Neural progenitor cell (in vitro differentiated cells): ENCODE results near the gene IL26. TPM values are rescaled to one million over a fixed set of nuclear protein-coding genes. Genes with fewer than 3 reads are reported as not detected.

Experiments used
- DNase-seq: peaks from one replicate; pipeline ENCODE4 v3.0.0-alpha.2; 2016; ENCODE audit warnings: low spot score
- H2AFZ ChIP-seq: fragments of 200-600 bp; sonication (generic); replicated peaks from 2 replicates; pipeline ENCODE4 v1.6.1; 2016; ENCODE audit warnings: antibody characterized with exemption
- H3F3A ChIP-seq: fragments of 200-600 bp; sonication (generic); 2 replicates; pipeline ENCODE4 v1.6.1; 2016; ENCODE audit warnings: antibody characterized with exemption, low read depth
- H3K27ac ChIP-seq: fragments of 200-600 bp; sonication (generic); 2 replicates; pipeline ENCODE4 v1.5.1; 2016; ENCODE audit warnings: mild to moderate bottlenecking
- H3K27me3 ChIP-seq: fragments of 200-600 bp; sonication (generic); 2 replicates; pipeline ENCODE4 v1.6.1; 2016; ENCODE audit warnings: mild to moderate bottlenecking, moderate library complexity
- H3K36me3 ChIP-seq: fragments of 200-600 bp; sonication (generic); 2 replicates; pipeline ENCODE4 v1.5.1; 2016
- H3K4me1 ChIP-seq: fragments of 200-600 bp; sonication (generic); 2 replicates; pipeline ENCODE4 v1.6.1; 2016; ENCODE audit warnings: mixed run types
- H3K4me2 ChIP-seq: fragments of 200-600 bp; sonication (generic); 2 replicates; pipeline ENCODE4 v1.6.1; 2016
- H3K4me3 ChIP-seq: fragments of 200-600 bp; sonication (generic); 2 replicates; pipeline ENCODE4 v1.5.1; 2016
- H3K79me2 ChIP-seq: fragments of 200-600 bp; sonication (generic); 2 replicates; pipeline ENCODE4 v1.6.1; 2016; ENCODE audit warnings: low read depth
- H3K9ac ChIP-seq: fragments of 200-600 bp; sonication (generic); 2 replicates; pipeline ENCODE4 v1.6.1; 2016
- H3K9me3 ChIP-seq: fragments of 200-600 bp; sonication (generic); 2 replicates; pipeline ENCODE4 v1.5.1; 2016; ENCODE audit warnings: low read depth
- H4K20me1 ChIP-seq: fragments of 200-600 bp; sonication (generic); 2 replicates; pipeline ENCODE4 v1.6.1; 2016; ENCODE audit warnings: low read depth
- H3K27ac Mint-ChIP-seq: 3 replicates; pipeline ENCODE4 v1.8.0; 2021; ENCODE audit warnings: mixed read lengths
- H3K27me3 Mint-ChIP-seq: 2 replicates; pipeline ENCODE4 v1.8.0; 2022; ENCODE audit warnings: low read depth, mild to moderate bottlenecking, inconsistent platforms, moderate library complexity, mixed read lengths; ENCODE audit not compliant: insufficient read depth
- H3K36me3 Mint-ChIP-seq: 3 replicates; pipeline ENCODE4 v1.8.0; 2021; ENCODE audit warnings: mixed read lengths
- H3K4me1 Mint-ChIP-seq: 3 replicates; pipeline ENCODE4 v1.8.0; 2021; ENCODE audit warnings: mixed read lengths
- H3K4me3 Mint-ChIP-seq: 3 replicates; pipeline ENCODE4 v1.8.0; 2021; ENCODE audit warnings: mild to moderate bottlenecking, moderate library complexity, mixed read lengths
- H3K9me3 Mint-ChIP-seq: 3 replicates; pipeline ENCODE4 v1.8.0; 2020; ENCODE audit warnings: mixed read lengths
- CTCF ChIP-seq: fragments of 200-600 bp; sonication (generic); IDR thresholded peaks from 2 replicates; pipeline ENCODE4 v1.5.1; 2017; ENCODE audit warnings: antibody characterized with exemption, mild to moderate bottlenecking
- EZH2 ChIP-seq: fragments of 200-600 bp; sonication (generic); IDR thresholded peaks from 2 replicates; pipeline ENCODE4 v1.6.1; 2017; ENCODE audit warnings: antibody characterized with exemption, mild to moderate bottlenecking, moderate library complexity
- EZH2phosphoT487 ChIP-seq: fragments of 200-600 bp; sonication (generic); IDR thresholded peaks from 2 replicates; pipeline ENCODE4 v1.6.1; 2017; ENCODE audit warnings: antibody characterized with exemption
- total RNA-seq: library from RNA; depleted of rRNA; stranded (reverse); fragments of >200 nt; gene quantifications from 2 replicates; pipeline ENCODE4 v1.2.3, GENCODE V29; 2015; ENCODE audit warnings: low replicate concordance

IL26 gene
- total RNA-seq, 1 donor from 2014 or later: not detected

- no peak for DNase-seq
- peaks cover 4% of the 10 kb centered on the region for H3K4me1 ChIP-seq
- H3K27ac ChIP-seq: no peak overlapping the region
- no peak overlapping the region for H3K9ac ChIP-seq
- H3K27me3 ChIP-seq: no peaks in the 10 kb centered on the region
- no peaks in the 10 kb centered on the region for H3K79me2 ChIP-seq
- H3K4me1 Mint-ChIP-seq: peaks cover 9% of the 10 kb centered on the region
- no peaks in the 10 kb centered on the region for H3K9me3 Mint-ChIP-seq
- no peaks in the 10 kb centered on the region for H3K9me3 ChIP-seq
- H3K4me2 ChIP-seq: no peak overlapping the region
- H4K20me1 ChIP-seq: no peaks in the 10 kb centered on the region
- no peak overlapping the region for H2AFZ ChIP-seq
- H3K27ac Mint-ChIP-seq: no peak overlapping the region
- H3K4me3 Mint-ChIP-seq: no peak overlapping the region
- H3K4me3 ChIP-seq: no peak overlapping the region
- H3K27me3 Mint-ChIP-seq: no peaks in the 10 kb centered on the region
- no peaks in the 10 kb centered on the region for H3K36me3 Mint-ChIP-seq
- H3F3A ChIP-seq: no peaks in the 10 kb centered on the region
- no peaks in the 10 kb centered on the region for H3K36me3 ChIP-seq
- no peak for TF ChIP-seq CTCF
- TF ChIP-seq EZH2phosphoT487: no peak
- no peak for TF ChIP-seq EZH2
These were observed 42.3 kb upstream of the IL26 start for GRCh38 chr12:68267892-68268396.

GRCh38 chr12:68264857-68265256 is 39.2 kb upstream of the IL26 start:
- no peaks in the 10 kb centered on the region for H3K4me1 Mint-ChIP-seq
- no peak overlapping the region for H3K4me3 ChIP-seq
- no peaks in the 10 kb centered on the region for H4K20me1 ChIP-seq
- H3K4me3 Mint-ChIP-seq: no peak overlapping the region
- no peaks in the 10 kb centered on the region for H3K9me3 ChIP-seq
- no peak for TF ChIP-seq EZH2phosphoT487
- no peaks in the 10 kb centered on the region for H3F3A ChIP-seq
- H3K4me2 ChIP-seq: no peak overlapping the region
- H3K27ac ChIP-seq: no peak overlapping the region
- no peaks in the 10 kb centered on the region for H3K9me3 Mint-ChIP-seq
- H3K9ac ChIP-seq: no peak overlapping the region
- no peak overlapping the region for H3K27ac Mint-ChIP-seq
- H3K79me2 ChIP-seq: no peaks in the 10 kb centered on the region
- H3K4me1 ChIP-seq: no peaks in the 10 kb centered on the region
- H3K36me3 Mint-ChIP-seq: no peaks in the 10 kb centered on the region
- no peaks in the 10 kb centered on the region for H3K27me3 Mint-ChIP-seq
- no peaks in the 10 kb centered on the region for H3K36me3 ChIP-seq
- no peak overlapping the region for H2AFZ ChIP-seq
- no peaks in the 10 kb centered on the region for H3K27me3 ChIP-seq
- DNase-seq: no peak

GRCh38 chr12:68264158-68264855 is 38.7 kb upstream of the IL26 start:
- no peaks in the 10 kb centered on the region for H3K9me3 Mint-ChIP-seq

More at GRCh38 chr12:68264158-68264855, 38.7 kb upstream of the IL26 start:
- Histone ChIP-seq H4K20me1 (no peaks in the 10 kb centered on the region), H3K4me1 (no peaks in the 10 kb centered on the region), H3K36me3 (no peaks in the 10 kb centered on the region), H3K79me2 (no peaks in the 10 kb centered on the region), H3K27me3 (no peaks in the 10 kb centered on the region), H3K4me3 (no peak overlapping the region), H3K9me3 (no peaks in the 10 kb centered on the region), H3K27ac (no peak overlapping the region), H2AFZ (no peak overlapping the region), H3F3A (no peaks in the 10 kb centered on the region), H3K9ac (no peak overlapping the region), H3K4me2 (no peak overlapping the region)
- no peaks in the 10 kb centered on the region for H3K36me3 Mint-ChIP-seq
- no peaks in the 10 kb centered on the region for H3K27me3 Mint-ChIP-seq
- peaks cover 3% of the 10 kb centered on the region for H3K4me1 Mint-ChIP-seq
- H3K4me3 Mint-ChIP-seq: no peak overlapping the region
- TF ChIP-seq EZH2phosphoT487 (no peak), CTCF (no peak), EZH2 (no peak)
- DNase-seq: no peak
- H3K27ac Mint-ChIP-seq: no peak overlapping the region
